Activated T-cell treated with anti-CD3 and anti-CD28 coated beads for 24 hours (primary cell): Measurements from ENCODE around the gene GIMAP2.
"Not testable (repeated sequence)": the region's sequence is repeated elsewhere in the genome, so short reads cannot be mapped to it uniquely, and the experiment has no call there.

Source experiments
- DNase-seq: peaks from one replicate; pipeline ENCODE4 v3.0.0-alpha.2; 2020; ENCODE audit warnings: low read depth

GIMAP2 gene

GRCh38 chr7:150676854-150677253 is 8.7 kb upstream of the GIMAP2 start:
- not testable (repeated sequence) for DNase-seq

GRCh38 chr7:150678601-150679000 is 6.9 kb upstream of the GIMAP2 start:
- not testable (repeated sequence) for DNase-seq

GRCh38 chr7:150680364-150680763 is 5.1 kb upstream of the GIMAP2 start:
- DNase-seq, result not testable (repeated sequence)

GRCh38 chr7:150686030-150686631 is 625 bp downstream of the GIMAP2 start:
- no peak for DNase-seq

GRCh38 chr7:150688630-150689029 is 3.1 kb downstream of the GIMAP2 start:
- DNase-seq, result no peak

- DNase-seq, result no peak
Observed at GRCh38 chr7:150695654-150696053, 10.1 kb downstream of the GIMAP2 start.

- no peak for DNase-seq
Observed at GRCh38 chr7:150703209-150703608, 17.7 kb downstream of the GIMAP2 start.

- no peak for DNase-seq
Observed at GRCh38 chr7:150715293-150715692, 29.8 kb downstream of the GIMAP2 start.

GRCh38 chr7:150715738-150716137 is 30.2 kb downstream of the GIMAP2 start:
- no peak for DNase-seq

GRCh38 chr7:150716368-150716767 is 30.9 kb downstream of the GIMAP2 start, which contains the start of gene GIMAP1:
GIMAP1 (plus strand) TSS chr7:150716613; CDS start chr7:150719048, 2,435 bp downstream.
- DNase-seq, result peak; percentile 58

GRCh38 chr7:150716939-150717338 is 31.4 kb downstream of the GIMAP2 start:
- DNase-seq, result no peak

- DNase-seq, result no peak
Observed at GRCh38 chr7:150717814-150718420, 32.4 kb downstream of the GIMAP2 start.

GRCh38 chr7:150719436-150719835 is 33.9 kb downstream of the GIMAP2 start:
- no peak for DNase-seq

GRCh38 chr7:150719960-150720891 is 34.7 kb downstream of the GIMAP2 start:
- no peak for DNase-seq

- DNase-seq, result no peak
Observed at GRCh38 chr7:150721970-150722373, 36.5 kb downstream of the GIMAP2 start.

- DNase-seq, result no peak
Observed at GRCh38 chr7:150722431-150722931, 37.0 kb downstream of the GIMAP2 start.

GRCh38 chr7:150723467-150723866 is 38.0 kb downstream of the GIMAP2 start:
- DNase-seq, result no peak

GRCh38 chr7:150727381-150727780 is 41.9 kb downstream of the GIMAP2 start:
- no peak for DNase-seq

GRCh38 chr7:150728011-150728410 is 42.5 kb downstream of the GIMAP2 start:
- no peak for DNase-seq

- no peak for DNase-seq
Observed at GRCh38 chr7:150728609-150729008, 43.1 kb downstream of the GIMAP2 start.

GRCh38 chr7:150731916-150732315 is 46.4 kb downstream of the GIMAP2 start:
- DNase-seq, result no peak

- DNase-seq, result no peak
Observed at GRCh38 chr7:150732786-150733481, 47.4 kb downstream of the GIMAP2 start.
